Subcutaneous adipose tissue (tissue), 4 donors: ENCODE results near the gene FUCA1. TPM values are rescaled to one million over a fixed set of nuclear protein-coding genes. Genes with fewer than 3 reads are reported as not detected.

Experiments used
- CTCF ChIP-seq: fragments of 450-650 bp; IDR thresholded peaks from one replicate; pipeline ENCODE4 v1.5.1; 2016; ENCODE audit warnings: low read depth, mild to moderate bottlenecking, control low read depth, antibody characterized with exemption, moderate library complexity
- total RNA-seq, 4 donors: library from RNA; depleted of rRNA; stranded (reverse); fragments of >200 nt; gene quantifications; one replicate each; pipeline ENCODE4 v1.1.0, GENCODE V29; 2016

FUCA1 gene
- total RNA-seq, 4 donors from 2014 or later = 30.0 to 121 (median 38.6) TPM

DNA sequence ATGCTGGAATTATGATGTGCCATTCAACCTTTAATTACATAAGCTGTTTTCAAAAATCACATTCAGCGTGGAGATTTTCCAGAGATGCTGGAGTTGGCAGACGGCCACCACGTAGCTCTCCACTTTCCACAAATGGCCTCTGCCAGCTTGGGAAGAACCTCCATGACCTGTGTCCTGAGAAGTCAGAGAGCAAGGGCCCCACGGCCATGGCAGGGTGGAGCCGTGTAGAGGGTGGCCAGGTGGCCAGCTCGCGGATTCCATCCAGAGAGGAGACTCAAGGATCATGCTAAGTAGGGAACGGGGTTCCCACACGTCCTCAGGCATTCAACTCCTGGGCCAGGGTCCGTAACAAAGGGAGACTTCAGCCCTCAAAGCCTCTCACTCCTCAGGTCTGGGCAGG is 66.2 kb downstream of the FUCA1 start:
- TF ChIP-seq CTCF = no peak

DNA sequence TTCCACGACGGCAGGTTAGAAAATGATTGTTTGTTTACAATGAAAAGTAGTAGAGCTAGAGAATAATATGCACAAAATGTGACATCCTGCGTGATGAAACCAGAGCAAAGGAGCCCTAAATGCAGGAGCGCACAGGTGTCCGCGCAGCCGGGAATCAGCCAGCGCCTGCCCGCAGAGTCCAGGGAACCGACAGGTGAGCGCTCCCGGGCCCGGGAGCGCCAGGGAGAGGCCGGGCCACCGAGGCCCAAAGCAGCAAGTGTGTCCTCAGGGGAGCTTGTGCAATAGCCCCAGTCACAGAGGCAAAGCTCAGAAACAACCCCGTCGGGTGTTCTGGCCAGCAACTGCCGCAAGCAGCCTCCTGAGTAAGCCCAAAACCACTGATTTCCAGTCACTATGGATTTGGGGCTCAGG is 66.7 kb downstream of the FUCA1 start:
- no peak for TF ChIP-seq CTCF

GRCh38 chr1:23800400-23801337 is 67.4 kb downstream of the FUCA1 start, which contains the start of gene GALE:
TSS of gene GALE (minus strand) at chr1:23800754. CDS start at chr1:23799007, 1,747 bp downstream.
- no peak for TF ChIP-seq CTCF

DNA sequence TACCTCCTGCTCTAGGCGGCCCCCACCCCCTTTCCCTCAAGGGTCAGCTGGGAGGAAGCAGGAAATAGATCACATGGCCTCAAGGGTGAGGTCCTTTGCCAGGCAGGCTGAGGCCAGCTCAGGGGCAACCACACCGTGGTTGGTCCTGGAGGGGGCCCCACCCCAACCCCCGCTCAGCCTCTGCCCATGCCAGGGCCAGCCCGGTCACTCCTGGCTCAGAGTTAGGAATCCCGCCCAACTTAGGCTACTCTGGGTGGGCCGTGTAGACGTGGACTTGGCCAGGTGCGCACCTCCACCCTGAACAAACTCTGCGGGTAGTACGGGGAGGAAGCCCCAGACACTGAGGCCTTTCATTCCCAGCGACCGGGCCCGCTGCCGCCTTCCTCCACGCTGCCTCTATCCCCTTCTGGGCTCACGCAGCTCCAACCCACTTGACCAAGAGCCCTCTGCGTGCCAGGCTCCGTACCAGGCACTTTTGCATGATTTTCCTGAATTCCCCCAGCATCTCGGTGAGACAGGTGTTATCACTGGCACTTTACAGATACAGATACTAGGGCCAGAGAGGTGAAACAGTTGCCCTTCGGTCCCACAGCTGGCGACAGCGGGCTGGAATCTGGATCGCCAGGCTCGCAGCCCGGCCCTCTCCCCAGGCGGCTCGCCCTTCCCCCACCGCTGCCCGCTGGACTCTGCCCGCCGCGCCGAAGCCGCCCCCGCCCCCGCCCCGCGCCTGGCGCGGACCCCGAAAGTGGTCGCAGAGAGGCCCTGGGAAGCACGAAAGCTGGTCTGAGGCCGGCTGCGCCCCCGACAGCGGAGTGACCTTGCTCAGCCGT is 68.3 kb downstream of the FUCA1 start:
- no peak for TF ChIP-seq CTCF

DNA sequence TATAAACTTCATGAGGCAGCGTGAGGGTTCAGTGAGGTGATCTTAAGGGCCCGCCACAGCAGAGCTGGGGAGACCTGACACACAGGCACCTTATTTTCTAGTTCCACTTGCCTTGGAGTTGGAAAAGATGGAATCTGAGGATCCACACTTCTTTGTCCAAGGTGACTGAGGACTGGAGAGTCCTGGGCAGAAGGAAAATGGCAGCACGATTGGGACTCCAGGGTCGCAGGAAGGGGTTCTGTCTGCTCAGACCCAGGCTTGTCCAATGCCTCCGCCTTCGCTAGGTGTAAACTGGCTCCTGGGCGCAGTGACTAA is 68.9 kb downstream of the FUCA1 start:
- TF ChIP-seq CTCF = no peak

- TF ChIP-seq CTCF = no peak
Measured at GRCh38 chr1:23798662-23799142, 69.4 kb downstream of the FUCA1 start.
